Esophagus squamous epithelium (tissue), 4 donors: ENCODE data around the gene FIS1.

ENCODE experiments used
- CTCF ChIP-seq, 6 experiments: fragments of 450-650 bp in 4 of 6; fragments of 200-600 bp in 2 of 6; sonication (generic) in 2 of 6; IDR thresholded peaks; one replicate each; pipeline ENCODE4 v1.5.1; 2016 to 2019; ENCODE audit warnings: antibody characterized with exemption in 6 of 6, mild to moderate bottlenecking in 4 of 6, moderate library complexity in 4 of 6
- POLR2A ChIP-seq, 4 donors: fragments of 450-650 bp; IDR thresholded peaks; one replicate each; pipeline ENCODE4 v1.6.1; 2017; ENCODE audit warnings: antibody characterized with exemption in 4 of 4, mild to moderate bottlenecking in 4 of 4, moderate library complexity in 3 of 4

- TF ChIP-seq CTCF (IDR thresholded peaks at IDR 0.05), result no peak
- no peak for TF ChIP-seq POLR2A (IDR thresholded peaks at IDR 0.05)
These were observed 7.4 kb downstream of the FIS1 start, which contains the start of gene CLDN15 for GRCh38 chr7:101237206-101238067.
